Caki2 (cell line): Measurements from ENCODE around the gene DSP. TPM values are rescaled to one million over a fixed set of nuclear protein-coding genes. Genes with fewer than 3 reads are reported as not detected.

Source experiments
- DNase-seq: peaks from one replicate; pipeline ENCODE4 v3.0.0-alpha.2; 2015; ENCODE audit warnings: low read depth
- in situ Hi-C: cut with HindIII; loops from 2 replicates; pipeline ENCODE4 v1.10.0; 2016; ENCODE audit warnings: low sequenced_read_pairs, low pct_unique_long_range_greater_than_20kb, mixed read lengths
- total RNA-seq: library from RNA; depleted of rRNA; stranded (reverse); fragments of >200 nt; shearing (Covaris generic); gene quantifications from 2 replicates; pipeline ENCODE4 v1.2.3, GENCODE V29; 2014; ENCODE audit warnings: low replicate concordance

The DSP gene
- total RNA-seq, 1 experiment from 2014 or later: 18.4 TPM

DNA sequence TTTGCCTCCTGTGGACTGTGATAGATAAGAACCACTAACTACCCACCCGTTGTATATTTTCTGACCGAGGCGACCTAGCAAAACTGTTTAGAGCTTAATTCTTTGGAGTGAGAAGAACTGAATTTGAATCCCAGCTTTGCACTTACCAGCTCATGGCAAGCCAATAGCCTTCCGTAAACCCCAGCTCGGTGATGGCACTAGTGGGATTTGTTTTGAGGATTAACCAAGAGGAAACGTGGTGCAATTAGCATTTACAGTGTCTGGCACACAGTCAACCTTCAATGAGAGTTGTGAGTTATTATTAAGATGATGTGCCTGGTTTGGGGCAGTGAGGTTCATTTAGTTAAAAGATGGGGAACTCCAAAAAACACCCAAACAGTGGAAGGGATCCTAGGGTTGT, 12.3 kb upstream of the DSP start:
- DNase-seq: no peak
- in situ Hi-C loops: no loop called here

DNA sequence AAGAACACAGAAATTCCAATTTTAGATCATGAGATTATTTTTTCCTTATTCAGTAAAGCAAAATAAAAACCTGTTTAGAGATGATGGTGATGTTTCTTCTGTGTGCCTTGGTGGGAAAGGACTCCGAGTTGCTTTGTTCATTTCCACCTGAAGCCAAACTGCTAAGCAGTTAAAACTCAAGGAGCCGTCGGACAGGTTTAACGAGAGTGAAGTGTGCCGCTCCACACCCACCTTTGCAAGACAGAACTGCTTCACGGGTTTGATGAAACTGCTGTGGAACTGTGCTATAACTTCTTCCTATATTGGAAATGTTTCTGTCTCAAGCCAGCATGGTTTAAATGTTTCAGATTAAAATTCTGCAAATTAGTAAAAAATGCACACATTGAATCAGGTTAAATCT, 9.2 kb upstream of the DSP start:
- in situ Hi-C loops: no loop called here
- DNase-seq: no peak

DNA sequence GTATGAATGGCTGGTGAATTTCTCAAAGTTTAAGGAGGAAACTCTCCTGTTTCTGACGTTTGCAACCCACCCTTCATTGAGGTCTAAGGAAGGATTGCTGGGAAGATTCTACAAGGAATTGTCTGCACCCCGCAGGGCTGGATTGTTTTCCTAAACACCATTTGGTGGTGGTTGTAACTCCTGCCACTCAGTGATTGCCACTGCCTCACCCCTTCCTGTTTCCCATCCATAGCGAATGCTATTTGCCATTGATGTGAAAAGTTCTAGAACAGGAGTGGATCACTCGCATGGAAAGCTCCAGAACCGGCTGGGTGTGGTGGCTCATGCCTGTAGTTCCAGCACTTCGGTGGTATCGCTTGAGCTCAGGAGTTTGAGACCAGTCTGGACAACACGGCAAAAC, 8.7 kb upstream of the DSP start:
- in situ Hi-C loops: no loop called here
- DNase-seq: no peak

DNA sequence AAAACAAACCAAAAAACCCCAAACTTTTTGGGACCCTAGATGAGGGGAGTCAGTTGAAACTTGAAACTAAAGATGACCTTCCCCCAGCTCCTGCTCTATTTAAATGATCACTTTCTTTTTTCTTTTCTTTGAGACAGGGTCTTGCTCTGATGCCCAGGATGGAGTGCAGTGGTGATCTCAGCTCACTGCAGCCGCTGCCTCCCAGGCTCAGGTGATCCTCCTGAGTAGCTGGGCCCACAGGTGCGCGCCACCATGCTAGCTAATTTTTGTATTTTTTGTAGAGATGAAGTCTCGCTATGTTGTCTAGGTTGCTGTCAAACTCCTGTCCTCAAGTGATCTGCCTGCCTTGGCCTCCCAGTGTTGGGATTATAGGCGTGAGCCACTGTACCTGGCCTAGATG, 7.3 kb upstream of the DSP start:
- in situ Hi-C loops: no loop called here
- DNase-seq: no peak

DNA sequence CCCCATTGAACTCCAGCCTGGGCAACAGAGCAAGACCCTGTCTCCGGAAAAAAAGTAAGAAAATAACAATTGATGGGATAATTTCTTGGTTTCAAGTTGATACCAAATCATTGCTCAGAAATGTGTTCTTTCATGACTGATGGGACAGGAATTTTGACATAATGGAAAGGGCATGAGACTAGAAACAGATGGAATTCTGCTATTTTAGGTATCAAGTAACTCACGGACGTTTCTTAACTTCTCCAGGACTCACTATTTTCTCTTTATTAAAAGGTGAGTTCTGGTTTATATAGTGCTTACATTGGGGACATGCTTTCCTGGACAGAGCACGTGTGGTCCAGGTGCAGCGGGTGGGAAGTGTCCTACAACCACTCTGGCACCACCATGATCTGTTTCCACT, 6.0 kb upstream of the DSP start:
- in situ Hi-C loops: no loop called here

DNA sequence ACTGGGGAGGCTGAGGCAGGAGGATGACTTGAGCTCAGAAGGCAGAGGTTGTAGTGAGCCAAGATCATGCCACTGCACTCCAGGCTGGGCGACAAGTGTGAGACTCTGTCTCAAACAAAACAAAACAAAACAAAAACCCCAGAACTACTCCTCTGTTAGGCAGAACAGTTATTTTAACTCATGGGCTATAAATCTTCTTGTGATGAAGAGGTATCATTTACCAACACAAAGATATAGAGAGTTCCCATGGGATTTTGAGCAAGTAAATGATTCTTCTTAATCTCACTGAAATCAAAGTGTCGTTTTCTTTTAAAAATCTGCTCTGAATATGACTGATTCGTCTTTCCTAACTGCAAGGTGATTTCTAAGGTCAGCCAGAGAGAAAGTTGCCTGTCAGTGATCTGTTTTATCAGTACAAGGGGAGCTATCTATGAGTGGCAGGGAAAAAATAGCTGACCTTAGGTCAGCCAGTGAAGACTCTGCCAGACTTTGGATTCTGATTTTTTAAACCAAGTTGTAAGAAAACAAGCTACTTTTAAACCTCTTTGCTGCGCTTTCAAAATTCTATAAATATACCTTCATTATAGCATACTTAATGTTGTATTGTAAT, 3.8 kb upstream of the DSP start:
- in situ Hi-C loops: no loop called here
- DNase-seq: no peak

More for the DNA sequence above, 6.0 kb upstream of the DSP start:
- no peak for DNase-seq

DNA sequence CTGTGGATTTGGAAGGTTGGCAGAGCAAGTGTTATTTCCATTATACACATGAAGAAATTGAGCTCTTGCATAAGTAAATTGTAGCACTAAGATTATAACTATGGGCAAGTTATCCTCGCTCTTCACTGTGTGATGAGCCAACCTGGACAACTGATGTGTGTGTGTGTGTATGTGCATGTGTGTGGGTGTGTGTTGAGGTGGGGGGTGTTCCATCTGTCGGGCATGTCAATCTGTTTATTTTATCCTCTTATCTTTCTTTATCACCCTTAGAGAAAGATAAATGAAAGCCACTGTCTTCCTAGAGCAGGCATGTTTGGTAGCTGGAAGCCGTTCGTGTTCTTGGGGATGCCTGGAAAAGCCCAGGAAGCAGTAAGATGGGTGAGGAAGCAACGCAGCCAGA, 3.0 kb upstream of the DSP start:
- no peak for DNase-seq
- in situ Hi-C loops: no loop called here

DNA sequence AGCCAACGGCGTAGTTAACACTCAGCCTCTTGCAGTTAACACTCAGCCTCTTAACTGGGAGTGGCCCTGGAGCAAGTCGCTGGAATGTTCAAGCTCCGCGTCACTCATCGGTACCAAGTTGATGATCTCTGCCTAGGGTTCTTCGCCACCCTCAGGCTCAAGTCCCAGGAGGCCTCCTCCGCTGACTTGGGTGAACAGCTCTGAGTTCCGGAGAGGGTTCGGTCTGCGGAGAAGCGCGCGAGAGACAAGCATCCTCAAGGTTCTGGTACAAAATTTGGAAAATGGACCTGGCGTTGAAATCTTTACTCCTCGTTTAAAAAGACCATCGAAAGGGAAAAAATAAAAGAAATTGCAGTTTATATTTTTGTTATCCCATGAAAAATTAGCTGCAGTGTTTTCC, 876 bp upstream of the DSP start:
- DNase-seq: no peak
- in situ Hi-C loops: no loop called here

DNA sequence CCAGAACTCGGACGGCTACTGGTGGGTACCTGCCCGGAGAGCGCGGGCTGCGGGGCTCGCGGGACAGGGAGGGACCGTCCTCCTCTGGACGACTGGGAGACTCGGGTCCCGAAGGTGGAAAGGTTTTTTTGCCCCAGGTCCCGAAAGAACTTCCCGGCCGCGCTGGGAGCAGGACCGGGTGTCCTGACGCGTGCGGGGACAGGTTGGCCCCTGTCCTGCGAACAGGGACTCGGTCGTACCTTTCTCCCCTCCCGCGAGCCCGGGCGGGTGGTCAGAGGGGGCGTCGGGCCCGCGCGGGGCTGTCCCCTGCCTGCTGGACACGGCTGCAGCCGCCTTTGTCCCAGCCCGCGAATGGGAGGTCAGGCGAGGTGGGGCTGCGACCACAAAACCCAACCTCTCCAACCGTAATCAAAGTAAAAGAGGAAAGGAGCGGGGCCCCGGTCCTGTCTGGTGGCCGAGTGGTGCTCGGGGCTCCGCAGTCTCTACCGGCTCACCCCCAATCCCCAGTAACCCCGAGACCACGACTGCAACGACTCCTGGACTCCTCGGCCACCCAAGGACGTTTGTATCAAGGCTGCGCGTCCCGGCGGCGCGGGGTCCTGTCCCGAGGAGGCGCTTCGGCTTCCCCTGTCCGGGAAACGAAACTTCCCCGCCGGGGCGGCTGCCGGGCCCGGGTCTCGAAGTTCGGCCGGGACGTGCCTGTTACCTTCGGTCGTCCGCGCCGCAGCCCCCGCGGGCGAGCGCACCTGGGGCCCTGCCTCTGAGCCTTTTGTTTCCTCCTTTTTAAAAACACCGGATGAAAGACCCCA, 798 bp downstream of the DSP start:
- in situ Hi-C loops: no loop called here
- no peak for DNase-seq

DNA sequence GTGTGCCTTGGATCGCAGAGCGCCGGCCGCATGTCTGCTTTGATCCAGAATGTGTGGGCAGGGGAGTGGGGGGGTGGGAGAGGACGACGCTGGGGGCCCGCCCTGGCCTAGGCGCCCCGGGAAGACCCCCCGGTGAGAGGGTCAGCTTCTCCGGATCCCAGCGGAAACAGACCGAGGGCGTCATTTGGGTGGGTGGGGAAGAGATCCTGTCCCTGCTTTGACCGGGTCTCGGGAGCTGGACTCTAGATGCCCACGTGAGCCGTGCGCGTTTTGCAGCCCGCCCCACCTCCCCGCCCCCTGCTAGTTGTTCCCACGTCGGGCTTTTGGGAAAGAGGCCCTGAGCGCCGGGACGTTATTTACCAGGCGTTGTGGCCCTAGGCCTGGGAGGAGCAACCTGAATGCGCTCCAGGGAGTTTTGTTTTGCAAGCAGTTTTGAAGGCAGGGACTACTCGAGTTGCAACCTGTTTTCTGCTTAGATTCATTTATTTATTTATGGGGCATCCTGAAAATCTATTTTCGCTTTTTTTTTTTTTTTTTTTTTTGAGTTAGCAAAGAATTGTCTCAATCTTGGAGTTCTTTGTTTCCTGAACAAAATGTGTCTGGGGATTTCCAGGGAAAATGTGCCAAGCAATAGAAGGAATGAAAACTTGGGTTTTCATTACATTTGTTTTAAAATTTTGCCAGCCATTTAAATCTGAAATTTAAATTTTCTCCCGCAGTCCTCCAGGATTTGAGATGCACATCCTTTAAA, 1.6 kb downstream of the DSP start:
- in situ Hi-C loops: no loop called here
- no peak for DNase-seq

DNA sequence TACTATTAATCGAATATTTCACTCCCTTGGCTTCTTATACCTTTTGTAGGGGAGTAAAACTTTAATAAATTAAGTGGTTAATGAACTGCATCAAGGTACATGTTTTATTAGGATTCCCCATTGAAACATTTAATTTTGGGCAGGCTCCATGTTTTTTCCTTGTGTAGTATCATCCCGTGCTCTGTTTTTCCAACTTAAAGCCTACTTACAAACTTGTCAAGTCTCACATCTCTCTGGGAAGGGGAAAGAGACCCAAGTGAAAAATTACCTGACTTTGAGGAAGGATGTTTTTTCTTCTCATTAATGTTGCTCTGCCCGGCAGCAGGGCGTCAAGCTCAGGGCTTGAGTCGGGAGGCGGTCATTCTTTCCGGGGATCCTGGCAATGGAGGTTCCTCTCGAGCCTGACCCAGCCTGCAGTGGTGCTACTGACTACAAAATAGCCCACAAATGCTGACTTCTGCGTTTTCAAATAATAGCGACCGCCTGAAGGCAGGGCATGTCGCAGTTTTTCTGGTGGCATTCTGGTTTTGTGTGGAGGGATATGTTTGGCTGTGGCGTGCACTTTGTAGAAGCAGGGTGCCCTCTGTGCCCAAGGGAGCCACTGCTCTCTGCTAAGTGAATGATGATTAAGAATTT, 2.4 kb downstream of the DSP start:
- in situ Hi-C loops: no loop called here
- no peak for DNase-seq

DNA sequence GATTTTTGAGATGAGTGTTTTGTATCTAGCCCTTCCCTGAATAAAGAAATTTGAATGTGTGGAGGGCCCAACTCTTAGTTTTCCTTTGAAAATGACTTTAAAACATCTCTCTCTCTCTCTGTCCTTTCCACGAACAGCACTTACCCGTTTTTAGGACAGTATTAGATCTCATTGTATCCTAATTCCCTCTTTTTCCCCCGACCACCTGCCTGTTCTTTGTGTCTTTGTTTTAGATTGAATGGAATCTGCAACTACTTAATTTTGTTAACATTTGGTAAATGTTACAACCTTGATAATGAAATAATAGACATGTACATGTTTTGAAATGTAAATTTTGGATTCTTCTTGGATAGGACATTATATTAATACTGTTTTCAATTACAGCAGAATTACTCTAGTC, 3.1 kb downstream of the DSP start:
- no peak for DNase-seq
- in situ Hi-C loops: no loop called here

DNA sequence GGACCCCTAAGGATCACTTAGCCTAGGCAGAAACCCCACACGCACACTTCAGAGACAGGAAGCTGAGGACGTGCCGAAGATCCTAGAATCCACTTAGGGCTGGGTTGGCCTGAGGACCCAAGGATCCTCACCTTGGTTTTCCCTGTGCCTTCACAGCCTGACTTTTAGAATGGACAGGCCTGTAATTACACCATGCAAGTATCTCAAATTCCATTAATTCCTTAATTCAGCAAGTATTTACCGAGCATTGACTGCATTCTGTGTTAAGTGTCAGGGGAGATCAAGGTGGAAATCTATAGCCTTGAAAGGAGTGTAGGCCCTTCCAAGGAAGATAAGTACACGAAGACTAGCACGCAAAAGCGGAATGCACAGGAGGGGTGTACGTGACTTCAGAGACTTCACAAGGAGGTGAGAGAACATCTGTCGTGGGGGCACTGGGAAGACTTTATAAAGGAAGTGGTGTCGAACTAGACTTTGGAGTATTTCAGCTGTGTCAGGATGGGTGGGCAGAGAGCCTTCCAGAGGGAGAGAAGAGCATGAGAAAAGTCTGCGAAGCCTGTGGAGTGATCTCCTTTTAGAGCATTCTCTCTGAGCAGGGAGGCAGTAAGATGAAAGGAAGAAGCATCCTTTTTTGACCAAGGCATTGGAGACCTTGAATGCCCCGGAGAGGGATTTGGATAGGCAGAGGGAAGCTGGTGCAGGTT, 4.0 kb downstream of the DSP start:
- in situ Hi-C loops: no loop called here
- no peak for DNase-seq

DNA sequence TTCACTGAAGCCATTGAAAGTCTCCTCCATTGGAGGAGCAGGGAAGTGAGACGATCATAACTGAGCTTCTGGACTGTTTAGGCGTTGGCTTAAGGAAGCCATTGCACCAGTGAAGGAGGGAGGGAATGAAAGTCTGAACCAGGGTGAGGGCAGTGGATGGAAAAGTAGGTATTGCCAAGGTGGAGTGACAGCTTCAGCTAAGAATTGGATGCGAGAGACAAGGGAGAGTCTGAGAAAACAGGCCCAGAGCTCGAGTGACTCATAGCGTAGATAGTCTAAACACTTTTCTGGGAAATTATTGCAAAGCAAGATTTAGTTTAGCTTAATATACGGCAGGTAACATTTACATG, 4.5 kb downstream of the DSP start:
- in situ Hi-C loops: no loop called here
- DNase-seq: no peak

DNA sequence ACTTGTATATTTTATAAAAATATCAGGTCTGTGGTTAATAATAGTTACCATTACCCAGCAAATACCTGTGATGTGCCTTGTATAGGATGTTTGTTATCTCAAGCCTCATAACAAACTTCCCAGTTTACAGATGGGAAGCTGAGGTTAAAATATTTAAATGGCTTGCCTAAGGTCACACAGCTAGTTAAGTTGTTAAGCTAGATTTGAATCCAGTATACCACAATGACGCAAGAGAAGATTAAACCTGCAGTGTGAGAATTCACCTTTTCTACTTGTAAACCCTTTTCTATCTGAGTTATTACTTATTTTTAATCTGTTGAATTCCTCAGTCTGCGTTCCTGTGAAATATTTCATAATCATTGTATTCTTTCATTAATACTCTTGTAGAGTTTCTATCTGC, 4.9 kb downstream of the DSP start:
- in situ Hi-C loops: no loop called here
- DNase-seq: no peak

DNA sequence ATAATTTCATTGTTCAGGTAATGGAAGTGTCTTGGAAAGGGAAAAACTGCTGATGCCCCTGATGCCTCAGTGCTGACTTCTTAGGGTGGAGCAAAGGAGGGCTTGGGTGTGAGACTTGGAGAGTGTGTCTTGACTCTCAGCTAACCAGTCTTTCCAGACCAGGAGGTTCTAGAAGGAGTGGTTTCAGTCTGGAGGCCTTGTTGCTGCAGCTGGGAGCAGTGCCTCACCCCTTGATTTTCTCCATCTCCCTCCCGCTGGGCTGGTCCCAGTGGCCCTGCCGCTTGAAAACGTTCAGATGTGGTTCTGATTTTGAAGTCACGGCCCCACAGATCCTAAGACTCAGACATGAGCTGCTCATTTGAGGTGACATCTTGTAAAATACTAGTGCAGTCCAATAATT, 5.4 kb downstream of the DSP start:
- DNase-seq: no peak
- in situ Hi-C loops: no loop called here

DNA sequence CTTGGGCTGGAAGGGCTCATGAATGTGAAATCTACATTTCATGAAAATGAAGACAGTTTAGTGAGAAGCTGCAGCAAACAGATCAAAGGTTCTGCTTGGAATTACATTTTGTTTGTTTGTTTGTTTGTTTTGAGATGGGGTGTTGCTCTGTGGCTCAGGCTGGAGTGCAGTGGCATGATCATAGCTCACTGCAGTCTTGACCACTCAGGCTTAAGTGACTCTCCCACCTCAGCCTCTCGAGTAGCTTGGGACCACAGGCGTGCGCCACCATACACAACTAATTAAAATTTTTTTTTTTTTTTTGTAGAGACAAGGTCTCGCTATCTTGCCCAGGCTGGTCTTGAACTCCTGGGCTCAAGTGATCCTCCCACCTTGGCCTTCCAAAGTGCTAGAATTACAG, 5.8 kb downstream of the DSP start:
- in situ Hi-C loops: no loop called here
- no peak for DNase-seq

DNA sequence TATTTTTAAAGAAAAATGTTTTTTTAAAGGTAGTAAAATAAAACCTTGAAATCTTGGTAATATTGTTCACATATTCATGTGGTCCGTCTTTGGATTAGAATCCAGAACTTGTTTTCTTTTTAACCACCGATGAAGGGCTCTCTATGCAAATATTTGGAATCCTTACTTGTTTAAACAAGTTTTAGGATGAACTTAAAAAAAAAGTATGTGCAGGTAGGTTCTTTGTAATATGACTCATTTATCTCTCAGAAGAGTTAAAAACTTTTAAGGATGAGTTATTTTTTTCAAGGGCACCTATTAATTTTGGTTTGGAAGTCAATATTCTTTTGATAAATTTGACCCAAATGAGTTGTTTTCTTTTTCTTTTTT, 8.9 kb downstream of the DSP start:
- no peak for DNase-seq
- in situ Hi-C loops: no loop called here
